Lung (tissue), 16 donors: Measurements from ENCODE around the gene VSIG8. TPM values are rescaled to one million over a fixed set of nuclear protein-coding genes. Genes with fewer than 3 reads are reported as not detected.

Experiments
- ATAC-seq: fragments of 200-7000 bp; cut with Tn5 transposase; one replicate; pipeline ENCODE4 v1.9.1; 2020; ENCODE audit warnings: moderate number of reproducible peaks; ENCODE audit not compliant: insufficient read depth, low FRiP score
- DNase-seq, 3 donors: peaks; one replicate each; pipeline ENCODE4 v3.0.0-alpha.2; 2013 to 2017
- H3K27ac ChIP-seq, 2 donors: one replicate each; pipeline ENCODE4 v1.5.1; 2013; ENCODE audit warnings: mild to moderate bottlenecking in 2 of 2, moderate library complexity in 2 of 2, control low read depth in 1 of 2, inconsistent platforms in 1 of 2, low read depth in 1 of 2, low read length in 1 of 2
- H3K27me3 ChIP-seq, 3 donors: one replicate each; pipeline ENCODE4 v1.5.1; 2013; ENCODE audit warnings: low read length in 2 of 3; ENCODE audit not compliant: control insufficient read depth in 3 of 3, insufficient read depth in 3 of 3
- H3K36me3 ChIP-seq, 4 donors: one replicate each; pipeline ENCODE4 v1.5.1; 2013; ENCODE audit warnings: low read length in 4 of 4, mild to moderate bottlenecking in 1 of 4, moderate library complexity in 1 of 4; ENCODE audit not compliant: control insufficient read depth in 4 of 4, insufficient read depth in 4 of 4
- H3K4me1 ChIP-seq, 5 donors: one replicate each; pipeline ENCODE4 v1.5.1; 2013; ENCODE audit warnings: low read length in 5 of 5, mild to moderate bottlenecking in 2 of 5, moderate library complexity in 1 of 5; ENCODE audit not compliant: control insufficient read depth in 5 of 5, insufficient read depth in 5 of 5
- H3K4me3 ChIP-seq: one replicate; pipeline ENCODE4 v1.5.1; 2013; ENCODE audit warnings: mild to moderate bottlenecking, control low read depth, moderate library complexity
- H3K9ac ChIP-seq, 2 donors: one replicate each; pipeline ENCODE4 v1.5.1; 2013; ENCODE audit warnings: low read length in 2 of 2, control low read depth in 1 of 2; ENCODE audit not compliant: insufficient read depth in 1 of 2
- H3K9me3 ChIP-seq, 4 donors: one replicate each; pipeline ENCODE4 v1.5.1; 2013; ENCODE audit warnings: low read length in 3 of 4, mild to moderate bottlenecking in 1 of 4, moderate library complexity in 1 of 4; ENCODE audit not compliant: control insufficient read depth in 4 of 4, insufficient read depth in 3 of 4
- CTCF ChIP-seq: IDR thresholded peaks from 2 replicates; pipeline ENCODE4 v1.5.1; 2012; ENCODE audit warnings: mild to moderate bottlenecking; ENCODE audit errors: control extremely low read depth, extremely low read depth
- WGBS, 2 donors: extraction: QIAGEN DNeasy Blood & Tissue Kit; methylation state at CpG; one replicate each; pipeline ENCODE4 v1.1.7; 2013; 5-methylcytosine and 5-hydroxymethylcytosine counted together
- long read RNA-seq, 5 donors: transcript quantifications; one replicate each; lab custom pipeline, GENCODE V29; 2026
- polyA plus RNA-seq, 2 donors: library from polyadenylated mRNA; stranded (reverse); fragments of 200-250 nt; gene quantifications; one replicate each; pipeline ENCODE4 v1.2.1, GENCODE V29; 2013
- total RNA-seq, 2 donors: library from RNA; depleted of rRNA in 1 of 2; stranded (reverse); fragments of >200 nt in 1 of 2; gene quantifications; one replicate each; pipeline ENCODE4 v1.2.1, GENCODE V29; 2014 to 2021
- donor health status: control.
- donor health status: control.
- donor health status: Bipolar disorder and iron deficiency.
- donor health status: healthy.
- donor health status: DM: yes; HTN: yes; CAD: no.

VSIG8 gene
- under 1 TPM; 0.23 to 0.46 TPM for total RNA-seq
- under 1 TPM; 0.13 to 0.22 TPM for polyA plus RNA-seq
- long read RNA-seq, donor 1: 0 reads
- long read RNA-seq, donor 2: 0 reads
- long read RNA-seq, donor 3: 0 reads
- long read RNA-seq, donor 4: 0 reads
- long read RNA-seq, donor 5: 0 reads

GRCh38 chr1:159862557-159862956 lies at the start of gene VSIG8:
TSS of gene VSIG8 (minus strand) at chr1:159862657. CDS start at chr1:159862521, 136 bp downstream.
- DNase-seq: no peak

GRCh38 chr1:159911326-159912070 lies 49.0 kb upstream of the VSIG8 start:
- TF ChIP-seq CTCF: no peak
- H3K27ac ChIP-seq: peak overlapping the region in 1 of 2 donors; percentile 93
- ATAC-seq (no peak), DNase-seq (no peak)
- H3K4me3 ChIP-seq: no peak overlapping the region
- H3K9ac ChIP-seq: no peak overlapping the region
- H3K4me1 ChIP-seq: peaks cover 7 to 46% (median 26%) of the 10 kb centered on the region in 5 donors
- H3K27me3 ChIP-seq: no peaks in the 10 kb centered on the region
- WGBS, 2 donors: 33 to 63% methylated on average over 6 of the region's 6 CpGs
- H3K9me3 ChIP-seq: no peaks in the 10 kb centered on the region
- peaks cover 0 to 4% (median 0%) of the 10 kb centered on the region in 4 donors for H3K36me3 ChIP-seq

More at GRCh38 chr1:159862557-159862956, at the start of gene VSIG8:
- peaks cover 0 to 3% (median 0%) of the 10 kb centered on the region in 5 donors for H3K4me1 ChIP-seq
- no peak within 1 kb of the TSS for H3K27ac ChIP-seq
- no peaks in the 10 kb centered on the region for H3K36me3 ChIP-seq
- no peaks in the 10 kb centered on the region for H3K9me3 ChIP-seq
- WGBS, 2 donors: 78 to 89% methylated on average over 4 of the region's 4 CpGs
- H3K9ac ChIP-seq: no peak within 1 kb of the TSS
- TF ChIP-seq CTCF: no peak
- no peak for ATAC-seq
- no peaks in the 10 kb centered on the region for H3K27me3 ChIP-seq
- H3K4me3 ChIP-seq: no peak within 1 kb of the TSS

- no peaks in the 10 kb centered on the region for H3K36me3 ChIP-seq
- H3K27me3 ChIP-seq: no peaks in the 10 kb centered on the region
- no peak overlapping the region for H3K4me3 ChIP-seq
- no peak overlapping the region for H3K9ac ChIP-seq
- no peak for TF ChIP-seq CTCF
- no peaks in the 10 kb centered on the region for H3K9me3 ChIP-seq
- H3K27ac ChIP-seq: no peak overlapping the region
- peaks cover 4 to 32% (median 20%) of the 10 kb centered on the region in 5 donors for H3K4me1 ChIP-seq
- ATAC-seq (no peak), DNase-seq (no peak)
- 88 to 90% methylated on average over 9 of the region's 9 CpGs for WGBS, 2 donors
Observed at GRCh38 chr1:159908031-159908940, 45.8 kb upstream of the VSIG8 start.
